Lower lobe of right lung (tissue), 2 donors: ENCODE measurements around the gene S100B. TPM values are rescaled to one million over a fixed set of nuclear protein-coding genes. Genes with fewer than 3 reads are reported as not detected.

Experiments used
- ATAC-seq, 2 donors: fragments of 200-7000 bp; cut with Tn5 transposase; one replicate each; pipeline ENCODE4 v1.9.1; 2020 to 2022; ENCODE audit warnings: mild to moderate bottlenecking in 2 of 2, moderate library complexity in 2 of 2
- DNase-seq: peaks from one replicate; pipeline ENCODE4 v3.0.0-alpha.2; 2020
- H3K27ac ChIP-seq: fragments of 200-600 bp; one replicate; pipeline ENCODE4 v1.8.0; 2022
- H3K27me3 ChIP-seq: fragments of 200-600 bp; one replicate; pipeline ENCODE4 v1.8.0; 2022; ENCODE audit warnings: low read depth
- H3K36me3 ChIP-seq: fragments of 200-600 bp; one replicate; pipeline ENCODE4 v1.8.0; 2022; ENCODE audit warnings: mild to moderate bottlenecking
- H3K4me1 ChIP-seq: fragments of 200-600 bp; one replicate; pipeline ENCODE4 v1.8.0; 2022
- H3K4me3 ChIP-seq: fragments of 200-600 bp; one replicate; pipeline ENCODE4 v1.8.0; 2022; ENCODE audit warnings: mild to moderate bottlenecking
- H3K9me3 ChIP-seq: fragments of 200-600 bp; one replicate; pipeline ENCODE4 v1.8.0; 2022
- intact Hi-C: fragments of 100-400 bp; cut with DNase I; formaldehyde crosslinking; loops from one replicate; pipeline ENCODE4 v1.11.0; 2022
- total RNA-seq: library from RNA; stranded (reverse); fragmentation: NEBNext Ultra II Directional; extraction: Animal tissue kit (Norgen Biotek cat#: 25700); gene quantifications from one replicate; pipeline ENCODE4 v1.2.1, GENCODE V29; 2021
- TF ChIP-seq, protein P1 (sequence below): fragments of 200-600 bp; IDR thresholded peaks from one replicate; pipeline ENCODE4 v1.8.0; 2022; ENCODE audit warnings: antibody characterized with exemption, mild to moderate bottlenecking
- donor health status: DM: no; HTN: yes; CAD: no; lungs with severe emphysema.

Gene S100B
- total RNA-seq, 1 donor from 2014 or later = 4.5 TPM

DNA sequence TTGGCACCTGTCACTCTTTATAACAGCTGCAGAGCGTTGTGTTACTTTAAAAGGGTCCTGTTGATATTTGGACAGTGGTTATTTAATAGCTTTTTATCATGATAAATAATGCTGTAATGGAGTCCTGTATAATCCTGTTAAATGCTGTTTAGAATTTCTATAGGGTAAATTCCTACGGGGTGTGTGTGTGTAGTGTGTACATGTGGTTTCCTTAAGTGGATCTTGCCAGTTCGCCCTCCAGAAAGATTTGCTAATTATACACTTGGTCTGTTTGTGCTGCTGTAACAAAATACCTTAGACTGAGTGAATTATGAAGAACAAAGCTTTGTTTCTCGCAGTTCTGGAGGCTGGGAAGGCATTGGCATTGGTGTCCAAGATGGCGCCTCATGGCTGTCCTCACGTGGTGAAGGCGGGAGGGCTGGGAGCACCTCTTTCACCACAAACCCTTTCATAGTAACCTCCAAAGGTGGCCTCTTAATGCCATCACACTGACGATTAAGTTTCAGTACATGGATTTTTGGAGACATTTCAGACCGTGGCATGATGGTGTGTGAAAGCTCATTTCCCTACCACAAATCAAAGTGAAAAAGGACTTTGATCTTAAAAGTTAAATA, 41.8 kb upstream of the S100B start:
- H3K4me3 ChIP-seq = no peak overlapping the region
- H3K9me3 ChIP-seq = no peaks in the 10 kb centered on the region
- no peaks in the 10 kb centered on the region for H3K27me3 ChIP-seq
- H3K27ac ChIP-seq = no peak overlapping the region
- no peak for DNase-seq
- TF ChIP-seq, protein P1, sequence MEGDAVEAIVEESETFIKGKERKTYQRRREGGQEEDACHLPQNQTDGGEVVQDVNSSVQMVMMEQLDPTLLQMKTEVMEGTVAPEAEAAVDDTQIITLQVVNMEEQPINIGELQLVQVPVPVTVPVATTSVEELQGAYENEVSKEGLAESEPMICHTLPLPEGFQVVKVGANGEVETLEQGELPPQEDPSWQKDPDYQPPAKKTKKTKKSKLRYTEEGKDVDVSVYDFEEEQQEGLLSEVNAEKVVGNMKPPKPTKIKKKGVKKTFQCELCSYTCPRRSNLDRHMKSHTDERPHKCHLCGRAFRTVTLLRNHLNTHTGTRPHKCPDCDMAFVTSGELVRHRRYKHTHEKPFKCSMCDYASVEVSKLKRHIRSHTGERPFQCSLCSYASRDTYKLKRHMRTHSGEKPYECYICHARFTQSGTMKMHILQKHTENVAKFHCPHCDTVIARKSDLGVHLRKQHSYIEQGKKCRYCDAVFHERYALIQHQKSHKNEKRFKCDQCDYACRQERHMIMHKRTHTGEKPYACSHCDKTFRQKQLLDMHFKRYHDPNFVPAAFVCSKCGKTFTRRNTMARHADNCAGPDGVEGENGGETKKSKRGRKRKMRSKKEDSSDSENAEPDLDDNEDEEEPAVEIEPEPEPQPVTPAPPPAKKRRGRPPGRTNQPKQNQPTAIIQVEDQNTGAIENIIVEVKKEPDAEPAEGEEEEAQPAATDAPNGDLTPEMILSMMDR = no peak
- H3K4me1 ChIP-seq = peaks cover 11% of the 10 kb centered on the region
- peaks cover 100% of the 10 kb centered on the region for H3K36me3 ChIP-seq
- intact Hi-C loops = no loop called here
- ATAC-seq = no peak

DNA sequence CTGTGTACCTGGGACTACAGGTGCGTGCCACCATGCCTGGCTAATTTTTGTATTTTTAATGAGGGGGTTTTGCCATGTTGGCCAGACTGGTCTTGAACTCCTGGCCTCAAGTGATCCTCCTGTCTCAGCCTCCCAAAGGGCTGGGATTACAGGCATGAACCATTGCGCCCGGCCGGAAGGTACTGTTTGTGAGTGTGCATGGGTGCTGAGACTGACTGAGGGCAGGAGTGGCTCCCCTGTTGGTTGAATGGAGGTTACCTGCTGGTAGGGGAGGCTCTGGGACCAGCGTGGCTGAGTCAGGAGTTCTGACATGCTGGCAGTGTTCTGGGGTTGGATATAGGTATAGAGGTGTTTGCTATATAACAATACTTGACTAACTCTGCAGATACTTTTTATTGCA, 41.0 kb upstream of the S100B start:
- H3K36me3 ChIP-seq = peaks cover 100% of the 10 kb centered on the region
- TF ChIP-seq, protein P1 = no peak
- no peaks in the 10 kb centered on the region for H3K27me3 ChIP-seq
- no peaks in the 10 kb centered on the region for H3K9me3 ChIP-seq
- no peak for DNase-seq
- ATAC-seq = no peak
- peaks cover 11% of the 10 kb centered on the region for H3K4me1 ChIP-seq
- intact Hi-C loops = no loop called here
- no peak overlapping the region for H3K27ac ChIP-seq
- no peak overlapping the region for H3K4me3 ChIP-seq

DNA sequence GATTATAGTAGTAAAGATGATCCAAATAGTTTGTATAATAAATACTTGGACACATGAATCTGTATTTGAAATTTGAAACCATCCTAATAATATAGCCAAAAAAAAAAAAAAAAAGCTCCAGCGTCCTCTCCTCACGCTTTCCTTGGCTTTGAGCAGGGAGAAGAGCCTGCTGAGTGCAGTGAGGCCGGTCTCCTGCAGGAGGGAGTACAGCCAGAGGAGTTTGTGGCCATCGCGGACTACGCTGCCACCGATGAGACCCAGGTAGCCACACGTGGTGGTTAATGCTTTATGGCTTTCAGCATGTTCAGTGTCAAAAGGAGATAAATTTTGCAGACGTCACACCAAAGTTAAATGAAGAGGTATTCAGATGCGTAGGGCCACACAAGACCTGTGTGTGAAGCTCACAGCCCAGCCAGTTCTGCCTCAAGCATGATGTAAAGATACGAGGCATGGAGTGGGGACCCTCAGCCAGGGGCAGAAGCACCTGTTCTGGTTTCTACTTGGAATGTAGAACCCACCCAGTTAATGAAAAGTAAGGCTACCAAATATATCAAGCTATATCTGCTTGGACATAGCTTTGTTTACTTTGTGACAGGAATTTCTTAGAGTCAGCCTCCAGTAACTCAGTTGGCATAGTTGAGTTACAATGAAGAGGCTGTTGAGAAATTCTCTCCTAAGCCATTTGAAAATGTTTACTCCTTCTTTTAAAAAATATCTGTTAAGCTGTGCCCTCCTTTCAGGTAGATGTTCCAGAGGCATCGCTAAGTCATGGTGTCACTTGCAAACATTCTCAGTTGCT, 38.7 kb upstream of the S100B start:
- no peak overlapping the region for H3K4me3 ChIP-seq
- H3K27ac ChIP-seq = peak overlapping the region; percentile 47
- no peak for DNase-seq
- peaks cover 83% of the 10 kb centered on the region for H3K36me3 ChIP-seq
- TF ChIP-seq, protein P1 = no peak
- H3K9me3 ChIP-seq = no peaks in the 10 kb centered on the region
- peaks cover 26% of the 10 kb centered on the region for H3K4me1 ChIP-seq
- peak; percentile 57 to 76 for ATAC-seq
- no peaks in the 10 kb centered on the region for H3K27me3 ChIP-seq
- intact Hi-C loops = no loop called here

DNA sequence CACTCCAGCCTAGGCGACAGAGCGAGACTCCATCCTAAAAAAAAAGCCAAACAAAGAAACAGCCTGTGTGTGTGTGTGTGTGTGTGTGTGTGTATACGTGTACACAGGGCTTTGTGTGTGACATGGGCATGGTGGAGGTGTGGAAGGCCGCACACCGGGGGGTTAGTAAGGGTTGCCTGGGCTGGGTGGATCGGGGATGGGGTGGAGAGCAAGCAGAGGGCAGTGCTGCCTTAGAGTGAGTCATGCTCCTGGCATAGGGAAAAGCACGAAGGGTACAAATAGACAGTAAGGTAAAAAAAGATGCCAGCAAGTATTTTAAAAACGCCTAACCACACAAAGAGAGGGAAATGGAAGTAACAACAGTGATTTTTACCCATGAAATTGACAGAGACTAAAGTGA, 36.8 kb upstream of the S100B start:
- TF ChIP-seq, protein P1 = no peak
- H3K27ac ChIP-seq = no peak overlapping the region
- no peaks in the 10 kb centered on the region for H3K27me3 ChIP-seq
- no peaks in the 10 kb centered on the region for H3K9me3 ChIP-seq
- H3K36me3 ChIP-seq = peaks cover 70% of the 10 kb centered on the region
- no peak for ATAC-seq
- no peak overlapping the region for H3K4me3 ChIP-seq
- DNase-seq = no peak
- intact Hi-C loops = no loop called here
- peaks cover 45% of the 10 kb centered on the region for H3K4me1 ChIP-seq

DNA sequence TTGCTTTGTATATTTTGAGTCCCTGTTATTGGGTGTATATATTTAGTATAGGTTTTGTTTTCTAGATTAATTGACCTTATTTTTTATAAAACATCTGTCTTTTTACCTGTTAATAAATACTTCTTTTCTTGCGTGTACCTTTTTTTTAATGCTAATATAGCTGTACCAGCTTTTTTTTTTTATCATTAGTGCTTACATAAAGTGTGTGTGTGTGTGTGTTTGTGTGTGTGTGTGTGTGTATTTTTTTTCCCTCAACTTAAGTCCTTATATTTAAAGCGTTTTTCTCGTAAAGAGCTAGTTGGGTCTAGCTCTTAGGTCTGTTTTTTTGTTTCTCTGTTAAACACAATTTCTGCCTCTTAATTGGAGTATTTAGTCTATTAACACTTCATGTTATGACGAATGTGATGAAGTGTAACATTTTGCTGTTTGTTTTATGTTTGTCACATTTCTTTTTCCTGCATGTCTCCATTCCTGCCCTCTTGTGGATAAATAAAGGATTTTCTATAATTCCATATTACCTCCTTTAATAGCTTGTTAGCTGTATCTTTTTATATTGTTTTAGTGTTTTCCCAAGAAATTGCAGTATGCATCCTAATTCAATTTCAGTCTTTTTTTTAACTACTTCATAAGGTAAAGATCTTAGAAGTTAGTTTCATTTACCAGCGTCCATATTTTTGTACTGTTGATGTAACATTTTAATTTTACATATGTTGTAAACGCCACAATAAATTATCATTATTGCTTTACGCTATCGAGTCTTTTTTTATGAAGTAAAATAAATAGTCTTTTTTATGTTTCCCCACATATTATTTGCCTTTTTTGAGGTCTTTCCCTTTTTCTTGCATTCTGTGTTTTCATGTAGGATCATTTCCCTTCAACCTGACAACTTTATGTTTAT, 34.9 kb upstream of the S100B start:
- H3K4me1 ChIP-seq = peaks cover 52% of the 10 kb centered on the region
- DNase-seq = no peak
- TF ChIP-seq, protein P1 = peak; percentile 41
- no peaks in the 10 kb centered on the region for H3K27me3 ChIP-seq
- no peak for ATAC-seq
- no peak overlapping the region for H3K4me3 ChIP-seq
- H3K27ac ChIP-seq = no peak overlapping the region
- H3K9me3 ChIP-seq = no peaks in the 10 kb centered on the region
- peaks cover 50% of the 10 kb centered on the region for H3K36me3 ChIP-seq
- intact Hi-C loops = no loop called here
